GM10266 (cell line): ENCODE results near the gene SGIP1.
A peak's percentile ranks its signal among the peaks of the same experiment; 100 is the strongest.
"Not testable (repeated sequence)": the region's sequence is repeated elsewhere in the genome, so short reads cannot be mapped to it uniquely, and the experiment has no call there.

Source experiments
- DNase-seq: peaks from one replicate; pipeline ENCODE4 v3.0.0; 2012; ENCODE audit errors: extremely low spot score
- TF ChIP-seq, protein P1 (sequence below): IDR thresholded peaks from 2 replicates; pipeline ENCODE4 v1.5.1; 2012; ENCODE audit warnings: mild to moderate bottlenecking, low read depth; ENCODE audit not compliant: control insufficient read depth, insufficient read depth; ENCODE audit errors: missing control alignments

The SGIP1 gene

DNA sequence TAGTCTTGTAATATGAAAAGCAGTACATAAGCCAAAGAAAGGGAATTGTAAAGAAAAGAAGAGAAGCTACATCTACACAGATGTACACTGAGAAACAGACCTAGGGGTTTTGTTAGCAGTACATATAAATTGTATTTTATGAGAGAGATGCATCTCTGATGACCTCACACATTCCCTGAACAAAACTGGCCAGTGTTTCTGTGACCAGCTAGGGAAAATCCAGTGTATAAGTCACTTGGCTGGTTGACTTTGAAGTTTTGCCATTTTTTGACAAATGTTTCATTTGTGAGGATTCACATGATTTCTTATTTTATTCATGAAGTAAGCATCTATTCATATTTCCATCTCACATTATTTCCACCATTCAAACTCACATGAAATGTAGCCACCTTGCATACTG lies 190.0 kb downstream of the SGIP1 start:
- no peak for DNase-seq
- TF ChIP-seq, protein P1, sequence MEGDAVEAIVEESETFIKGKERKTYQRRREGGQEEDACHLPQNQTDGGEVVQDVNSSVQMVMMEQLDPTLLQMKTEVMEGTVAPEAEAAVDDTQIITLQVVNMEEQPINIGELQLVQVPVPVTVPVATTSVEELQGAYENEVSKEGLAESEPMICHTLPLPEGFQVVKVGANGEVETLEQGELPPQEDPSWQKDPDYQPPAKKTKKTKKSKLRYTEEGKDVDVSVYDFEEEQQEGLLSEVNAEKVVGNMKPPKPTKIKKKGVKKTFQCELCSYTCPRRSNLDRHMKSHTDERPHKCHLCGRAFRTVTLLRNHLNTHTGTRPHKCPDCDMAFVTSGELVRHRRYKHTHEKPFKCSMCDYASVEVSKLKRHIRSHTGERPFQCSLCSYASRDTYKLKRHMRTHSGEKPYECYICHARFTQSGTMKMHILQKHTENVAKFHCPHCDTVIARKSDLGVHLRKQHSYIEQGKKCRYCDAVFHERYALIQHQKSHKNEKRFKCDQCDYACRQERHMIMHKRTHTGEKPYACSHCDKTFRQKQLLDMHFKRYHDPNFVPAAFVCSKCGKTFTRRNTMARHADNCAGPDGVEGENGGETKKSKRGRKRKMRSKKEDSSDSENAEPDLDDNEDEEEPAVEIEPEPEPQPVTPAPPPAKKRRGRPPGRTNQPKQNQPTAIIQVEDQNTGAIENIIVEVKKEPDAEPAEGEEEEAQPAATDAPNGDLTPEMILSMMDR = no peak

DNA sequence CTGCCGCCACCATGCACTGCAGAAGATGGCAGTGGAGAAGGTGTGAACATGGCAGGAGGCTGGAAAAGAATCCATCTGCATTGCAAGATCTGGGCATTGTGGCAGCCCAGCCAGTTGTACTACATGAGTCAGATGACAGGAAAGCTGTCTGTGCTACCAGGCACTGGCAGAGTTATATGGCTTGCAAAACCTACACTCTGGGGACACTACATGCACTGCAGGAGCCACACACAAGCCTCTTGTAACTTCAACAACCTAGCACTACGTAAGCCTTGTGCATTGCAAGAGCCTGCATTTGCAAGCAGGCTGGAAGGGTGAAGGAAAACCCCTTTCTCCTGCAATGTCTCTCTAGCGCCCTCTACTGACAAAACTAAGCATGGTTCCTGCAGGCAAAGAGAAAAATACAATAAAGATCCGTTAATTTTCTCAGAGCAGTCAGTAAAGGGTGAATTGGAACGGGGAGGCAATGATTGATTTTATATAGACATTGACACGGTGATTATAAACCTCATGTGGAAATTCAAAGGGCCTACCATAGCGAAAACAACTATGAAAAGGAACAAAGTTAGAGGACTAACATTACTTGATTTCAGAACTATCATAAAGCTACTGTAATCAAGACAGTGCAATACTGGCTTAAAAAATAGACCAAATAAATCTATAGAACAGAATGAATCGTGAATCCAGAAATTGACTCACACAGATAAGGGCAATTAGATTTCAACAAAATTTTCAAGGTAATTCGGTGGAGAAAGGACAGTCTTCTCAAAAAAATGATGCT lies 192.1 kb downstream of the SGIP1 start:
- DNase-seq = peak; percentile 46

DNA sequence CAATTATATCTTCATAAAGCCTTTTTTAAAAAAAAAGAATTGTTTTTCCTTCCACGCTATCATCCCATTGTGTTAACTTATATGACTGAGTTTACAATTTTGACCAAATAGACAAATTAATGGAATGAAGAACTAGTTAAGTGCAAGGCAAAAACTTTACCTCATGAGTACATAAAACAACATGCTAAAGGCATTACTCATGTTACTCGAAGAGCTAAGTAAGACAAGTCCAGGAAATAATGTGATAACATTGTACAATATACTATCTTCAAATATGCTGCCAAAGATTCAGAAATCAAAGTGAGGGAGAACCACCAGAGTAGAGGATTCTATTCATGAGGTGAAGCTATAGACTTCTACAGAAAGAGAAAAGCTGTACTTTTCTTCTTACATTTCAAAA lies 194.1 kb downstream of the SGIP1 start:
- TF ChIP-seq, protein P1 = no peak
- no peak for DNase-seq

More for the DNA sequence above, 192.1 kb downstream of the SGIP1 start:
- TF ChIP-seq, protein P1 = peak; percentile 92

DNA sequence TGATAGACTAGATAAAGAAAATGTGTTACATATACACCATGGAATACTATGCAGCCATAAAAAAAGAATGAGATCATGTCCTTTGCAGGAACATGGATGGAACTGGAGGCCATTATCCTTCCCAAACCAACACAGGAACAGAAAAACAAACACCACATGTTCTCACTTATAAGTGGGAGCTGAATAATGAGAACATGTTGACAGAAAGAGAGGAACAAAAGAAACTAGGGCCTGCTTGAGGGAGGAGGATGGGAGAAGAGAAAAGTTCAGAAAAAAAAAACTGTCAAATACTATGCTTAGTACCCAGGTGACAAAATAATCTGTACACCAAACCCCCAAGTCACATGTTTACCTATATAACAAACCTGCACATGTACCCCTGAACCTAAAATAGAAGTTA lies 194.8 kb downstream of the SGIP1 start:
- DNase-seq = not testable (repeated sequence)

DNA sequence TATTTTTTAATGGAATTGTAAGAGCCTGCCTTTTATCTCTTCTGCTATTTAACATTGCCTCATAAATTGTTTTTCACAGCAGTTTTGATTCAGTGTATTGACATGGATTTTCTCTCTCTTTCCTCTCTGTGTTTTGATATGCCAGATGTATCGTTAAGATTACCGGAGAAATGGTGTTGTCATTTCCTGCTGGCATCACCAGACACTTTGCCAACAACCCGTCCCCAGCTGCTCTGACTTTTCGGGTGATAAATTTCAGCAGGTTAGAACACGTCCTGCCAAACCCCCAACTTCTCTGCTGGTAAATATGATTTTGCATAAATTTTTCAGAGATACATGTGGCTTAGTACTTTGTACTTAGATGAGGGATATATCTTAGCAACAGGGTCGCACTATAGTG lies 195.2 kb downstream of the SGIP1 start:
- DNase-seq = no peak
- TF ChIP-seq, protein P1 = no peak

DNA sequence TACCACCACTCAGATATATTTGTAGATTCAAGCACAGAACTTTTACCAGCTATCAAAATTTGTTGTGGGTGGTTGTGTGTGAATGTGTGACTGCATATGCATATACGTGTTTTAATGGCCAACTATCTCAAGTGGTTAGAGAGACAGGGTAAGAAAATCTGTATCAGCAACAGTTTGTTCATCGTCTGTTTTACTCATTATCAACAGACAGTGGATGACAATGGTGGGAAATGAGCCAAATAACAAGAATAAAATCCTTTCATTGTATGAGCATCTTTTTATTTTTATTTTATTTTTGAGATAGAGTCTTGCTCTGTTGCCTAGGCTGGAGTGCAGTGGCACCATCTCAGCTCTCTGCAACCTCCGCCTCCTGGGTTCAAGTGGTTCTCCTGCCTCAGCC lies 195.6 kb downstream of the SGIP1 start:
- TF ChIP-seq, protein P1 = no peak
- DNase-seq = no peak

DNA sequence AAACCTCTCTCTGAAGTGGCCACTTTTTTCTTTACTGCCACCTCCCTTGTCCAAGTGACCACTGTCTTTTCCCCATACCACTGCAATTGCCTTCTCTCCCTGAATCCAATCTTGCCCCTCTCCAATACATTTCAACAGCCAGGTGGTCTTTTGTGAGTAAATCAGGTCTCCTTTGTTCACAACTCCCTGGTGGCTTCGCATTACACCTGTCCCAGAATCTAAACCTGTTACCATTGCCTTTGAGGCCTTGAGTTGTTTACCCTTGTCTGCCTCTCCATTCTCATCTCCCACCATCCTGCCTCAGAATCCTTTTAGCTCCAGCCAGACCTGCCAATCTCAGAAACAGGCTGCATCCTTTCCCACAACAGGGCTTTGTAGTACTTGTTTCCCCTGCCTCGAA lies 196.5 kb downstream of the SGIP1 start:
- DNase-seq = no peak
- TF ChIP-seq, protein P1 = no peak
